ENCODE measurements around the gene TOB2.

DNA sequence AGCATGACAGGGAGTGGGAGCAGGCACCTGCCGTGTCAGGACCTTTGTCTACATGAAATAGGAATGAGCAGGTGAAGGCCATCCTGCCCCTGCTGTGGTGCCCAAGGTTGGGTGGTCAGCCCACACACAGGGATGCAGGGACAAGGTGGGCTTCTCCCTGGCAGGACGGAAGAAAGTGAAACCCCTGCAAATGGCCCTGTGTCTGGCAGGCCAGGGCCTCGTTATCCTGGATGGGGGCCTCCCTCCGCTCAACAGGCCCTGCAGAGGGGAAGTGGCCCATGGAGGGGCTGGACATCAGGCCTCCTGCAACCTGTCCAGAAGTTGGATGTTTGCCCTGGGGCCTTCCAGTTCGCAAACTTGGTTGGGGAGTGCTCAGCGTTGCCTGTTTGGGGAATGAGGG lies 14.9 kb downstream of the TOB2 start:
- TF ChIP-seq ZNF248 (tag by site-specific recombination; IDR thresholded peaks at IDR 0.05), result no peak
- no peak for TF ChIP-seq SETDB1 (IDR thresholded peaks at IDR 0.05; ENCODE audit: insufficient read length, low read length)
